Hematopoietic multipotent progenitor cell (in vitro differentiated cells): ENCODE measurements around the gene ANKRD52. TPM values are rescaled to one million over a fixed set of nuclear protein-coding genes. Genes with fewer than 3 reads are reported as not detected.
A peak's percentile ranks its signal among the peaks of the same experiment; 100 is the strongest.
"Not testable (repeated sequence)": the region's sequence is repeated elsewhere in the genome, so short reads cannot be mapped to it uniquely, and the experiment has no call there.

Source experiments
- DNase-seq, 3 donors: peaks; one replicate each; pipeline ENCODE4 v3.0.0-alpha.2; 2011 to 2015; ENCODE audit warnings: low read depth in 2 of 3, low spot score in 2 of 3
- total RNA-seq: library from RNA; depleted of rRNA; stranded (reverse); fragments of >200 nt; gene quantifications from one replicate; pipeline ENCODE4 v1.2.3, GENCODE V29; 2012

The ANKRD52 gene
- total RNA-seq, 1 donor: 22.9 TPM

DNA sequence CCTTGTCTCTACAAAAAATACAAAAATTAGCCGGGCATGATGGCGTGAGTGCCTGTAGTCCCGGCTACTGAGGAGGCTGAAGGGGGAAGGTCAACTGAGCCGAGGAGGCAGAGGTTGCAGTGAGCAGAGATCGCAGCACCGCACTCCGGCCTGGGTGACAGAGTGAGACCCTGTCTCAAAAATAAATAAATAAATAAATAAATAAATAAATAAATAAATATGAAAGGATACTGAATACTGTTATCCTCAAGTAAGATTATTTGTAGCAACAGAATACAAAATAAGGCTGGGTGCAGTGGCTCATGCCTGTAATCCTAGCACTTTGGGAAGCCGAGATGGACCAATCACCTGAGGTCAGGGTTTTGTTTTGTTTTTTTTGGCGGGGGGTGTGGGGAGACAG is 38.3 kb downstream of the ANKRD52 start:
- no peak for DNase-seq

DNA sequence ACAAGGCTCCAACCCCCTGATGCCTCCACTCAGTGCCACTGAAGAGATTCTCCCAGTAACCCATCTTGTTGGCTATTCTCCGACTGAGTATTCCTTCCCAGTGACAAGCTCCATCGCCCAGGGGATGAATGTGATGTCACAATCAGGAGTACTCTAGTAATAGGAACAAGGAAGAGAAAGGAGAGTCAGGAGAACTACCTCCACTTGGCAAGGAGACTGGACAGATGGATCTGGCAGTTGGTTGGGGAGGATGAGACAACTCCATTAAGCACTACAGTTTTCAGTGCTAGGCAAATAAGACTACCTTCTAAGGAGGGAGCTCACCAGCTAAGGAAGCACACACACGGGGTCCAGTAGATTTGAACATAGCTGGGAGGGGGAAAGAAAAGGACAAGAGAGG is 41.7 kb downstream of the ANKRD52 start:
- no peak for DNase-seq

DNA sequence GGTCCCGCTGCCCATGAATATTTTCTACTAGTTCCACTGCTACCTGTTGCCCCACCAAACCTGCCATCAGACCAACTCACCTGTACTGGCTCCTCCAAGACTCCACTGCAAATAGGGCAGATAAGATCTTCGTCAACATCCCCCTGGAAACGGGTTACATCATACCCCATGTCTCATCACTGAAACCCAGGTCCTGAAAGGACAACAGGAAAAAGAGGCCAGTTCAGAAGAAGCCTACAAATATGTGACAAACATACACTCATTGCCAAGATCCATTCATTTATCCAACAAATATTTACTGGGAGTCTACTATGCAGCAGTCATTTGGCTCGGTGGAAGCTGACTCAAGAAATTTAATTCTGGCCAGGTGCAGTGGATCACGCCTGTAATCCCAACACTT is 44.3 kb downstream of the ANKRD52 start:
- DNase-seq: no peak

DNA sequence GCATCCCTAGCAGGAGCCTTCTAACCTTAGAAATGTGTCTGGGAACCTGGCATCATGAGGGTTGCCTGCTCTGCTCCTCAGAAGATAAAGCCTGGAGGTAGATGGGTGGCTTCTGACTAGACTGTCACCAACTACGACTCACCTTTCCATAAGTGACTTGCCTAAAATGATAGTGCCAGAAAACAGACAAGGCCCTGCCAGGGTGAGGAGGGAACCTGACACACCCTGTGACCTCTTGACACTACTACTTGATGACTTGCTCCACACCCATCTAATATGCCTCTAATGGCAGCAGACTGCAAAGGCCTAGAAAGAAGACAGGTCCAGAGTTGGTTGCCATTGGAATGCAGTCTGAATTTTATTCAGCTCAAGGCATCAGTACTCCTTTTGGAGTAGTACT is 45.8 kb downstream of the ANKRD52 start:
- DNase-seq: no peak

DNA sequence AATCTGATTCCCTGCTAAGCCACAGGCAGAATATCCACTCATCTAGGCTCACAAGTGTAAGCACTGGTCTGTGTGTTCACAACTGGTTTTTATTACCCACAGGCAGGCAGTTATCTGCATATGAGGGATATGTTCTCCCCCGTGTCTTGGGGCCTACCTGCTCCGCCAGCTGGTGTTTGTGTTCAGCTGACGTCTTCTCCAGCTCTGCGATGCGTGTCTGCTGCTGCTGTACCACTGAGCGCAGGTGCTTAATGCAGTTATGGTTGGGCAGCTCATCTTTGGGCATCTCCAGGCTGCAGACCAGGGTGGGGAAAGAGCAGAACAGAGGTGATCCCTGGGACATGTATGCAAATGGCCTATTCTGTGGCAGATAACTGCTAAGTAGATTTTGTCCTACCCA is 50.2 kb downstream of the ANKRD52 start:
- no peak for DNase-seq

DNA sequence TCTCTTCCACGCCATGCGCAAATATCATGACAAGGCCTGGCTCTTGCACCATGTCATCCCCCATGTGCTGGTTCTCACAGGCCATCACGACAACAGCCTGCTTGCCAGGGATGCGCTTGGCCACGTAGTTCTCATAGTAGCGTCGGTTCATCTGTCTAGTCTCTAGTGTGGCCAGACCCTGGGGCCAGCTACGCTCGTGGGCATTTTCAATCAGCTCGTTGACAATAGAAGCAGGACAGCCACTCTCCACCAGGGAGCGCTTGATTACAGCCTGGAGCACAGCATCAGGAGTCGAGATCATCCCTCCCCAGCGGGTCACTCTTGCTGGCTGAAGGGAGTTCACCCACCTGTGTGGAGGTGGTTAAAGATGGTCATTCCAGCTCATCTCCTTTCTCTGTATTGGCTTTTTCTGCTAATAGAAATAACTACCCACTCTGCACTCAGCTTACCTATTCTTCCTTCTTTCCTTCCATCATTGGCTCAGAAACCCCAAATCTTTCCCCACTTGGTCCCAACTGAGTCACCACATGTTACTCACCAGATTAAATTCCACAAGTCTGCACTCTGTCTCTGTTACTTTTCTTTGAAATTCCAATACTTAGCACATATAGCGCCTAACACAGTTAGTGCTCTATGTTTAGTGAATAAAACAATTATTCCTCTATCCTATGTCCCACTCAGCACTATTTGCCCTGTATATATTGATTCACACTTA is 51.6 kb downstream of the ANKRD52 start:
- peak in 2 of 3 donors; percentile 43 to 55 for DNase-seq

DNA sequence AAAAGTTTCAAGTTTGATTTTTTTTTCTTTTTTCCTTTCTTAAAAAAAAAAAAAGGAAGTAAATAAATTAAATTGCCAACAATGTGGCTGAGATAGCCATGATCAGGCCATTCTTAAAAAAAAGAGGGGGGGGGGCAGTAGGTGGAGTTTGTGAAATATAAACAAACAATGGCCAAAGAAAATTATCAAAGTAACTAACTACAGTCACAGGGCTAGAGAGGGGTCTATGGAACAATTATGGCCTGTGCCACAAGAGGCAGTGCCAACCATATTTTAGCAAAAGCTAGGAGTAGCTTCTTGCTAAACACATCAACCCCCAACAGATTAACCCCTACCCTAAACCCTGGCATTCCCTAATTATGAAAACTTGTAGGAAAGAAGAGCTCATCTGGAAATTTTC is 52.7 kb downstream of the ANKRD52 start:
- DNase-seq: peak in 2 of 3 donors; percentile 75 to 85

DNA sequence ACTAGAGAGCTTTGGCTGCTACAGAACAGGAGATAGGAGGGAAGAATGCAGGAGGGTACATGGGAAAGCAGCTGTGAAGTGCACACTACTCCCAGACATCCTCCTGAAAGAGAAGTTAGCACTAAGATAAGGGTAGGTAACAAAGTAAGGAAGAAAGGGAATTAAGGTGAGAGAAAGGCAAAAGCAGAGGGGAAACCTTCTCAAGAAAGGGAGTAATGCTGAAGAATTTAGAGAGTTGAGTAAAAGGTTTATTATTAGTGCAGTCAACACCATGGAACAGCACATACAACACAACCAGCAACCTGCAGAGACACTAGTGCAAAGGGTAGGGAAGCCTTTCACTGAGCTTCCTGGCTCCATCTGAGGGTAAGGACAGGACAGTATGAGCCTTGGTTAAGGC is 53.9 kb downstream of the ANKRD52 start:
- no peak for DNase-seq

DNA sequence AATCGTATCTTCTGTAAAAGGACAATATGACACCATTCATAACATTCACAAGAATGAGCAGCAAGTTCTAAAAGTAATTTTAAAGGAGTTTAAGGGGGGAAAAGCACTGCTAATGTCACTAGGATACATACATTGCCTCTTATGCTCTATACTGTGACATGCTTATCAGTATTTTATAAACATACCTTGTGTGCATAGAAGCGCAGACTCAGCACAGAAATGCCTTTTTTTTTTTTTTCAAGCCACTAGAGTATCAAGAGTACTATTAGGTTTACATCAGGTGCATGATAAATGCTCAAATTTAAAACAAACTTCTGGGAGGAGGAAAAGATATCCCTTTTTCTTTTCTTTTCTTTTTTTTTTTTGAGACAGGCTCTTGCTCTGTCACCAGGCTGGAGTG is 55.3 kb downstream of the ANKRD52 start:
- DNase-seq: no peak

DNA sequence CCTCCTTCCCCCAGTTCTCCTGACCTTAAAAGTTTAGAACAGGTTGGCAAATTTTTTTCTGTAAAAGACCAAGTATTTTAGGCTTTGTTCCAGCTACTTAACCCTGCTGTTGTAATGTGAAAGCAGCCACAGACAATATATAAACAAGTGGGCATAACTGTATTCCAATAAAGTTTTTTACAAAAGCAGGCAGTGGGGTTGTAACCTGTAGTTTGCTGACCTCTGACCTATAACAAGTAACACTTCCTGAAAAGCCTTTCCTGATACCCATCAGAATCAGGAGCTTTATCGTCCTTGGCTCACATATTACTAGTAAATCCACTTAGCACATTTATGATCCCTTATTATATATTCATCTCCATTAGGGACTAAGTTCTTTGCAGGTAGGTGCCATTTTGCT is 55.8 kb downstream of the ANKRD52 start:
- no peak for DNase-seq

DNA sequence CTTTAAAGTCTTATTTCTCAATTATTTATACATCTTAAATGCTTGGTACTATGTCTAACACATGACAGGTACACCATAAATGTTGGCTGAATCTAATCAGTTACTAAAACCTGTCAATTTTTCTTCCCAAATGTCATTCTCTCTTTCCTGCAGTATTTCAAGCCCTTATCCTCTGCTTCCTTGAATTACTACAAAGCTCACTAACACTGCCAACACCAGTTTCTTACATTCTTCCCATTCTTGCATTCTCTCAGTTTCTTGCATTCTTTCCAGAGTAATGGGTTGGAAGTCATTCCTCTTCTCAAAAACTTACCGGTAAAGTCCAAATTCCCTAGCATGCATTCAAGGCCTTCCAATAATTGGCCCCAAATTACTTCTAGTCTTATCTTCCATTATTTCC is 59.3 kb downstream of the ANKRD52 start:
- no peak for DNase-seq

DNA sequence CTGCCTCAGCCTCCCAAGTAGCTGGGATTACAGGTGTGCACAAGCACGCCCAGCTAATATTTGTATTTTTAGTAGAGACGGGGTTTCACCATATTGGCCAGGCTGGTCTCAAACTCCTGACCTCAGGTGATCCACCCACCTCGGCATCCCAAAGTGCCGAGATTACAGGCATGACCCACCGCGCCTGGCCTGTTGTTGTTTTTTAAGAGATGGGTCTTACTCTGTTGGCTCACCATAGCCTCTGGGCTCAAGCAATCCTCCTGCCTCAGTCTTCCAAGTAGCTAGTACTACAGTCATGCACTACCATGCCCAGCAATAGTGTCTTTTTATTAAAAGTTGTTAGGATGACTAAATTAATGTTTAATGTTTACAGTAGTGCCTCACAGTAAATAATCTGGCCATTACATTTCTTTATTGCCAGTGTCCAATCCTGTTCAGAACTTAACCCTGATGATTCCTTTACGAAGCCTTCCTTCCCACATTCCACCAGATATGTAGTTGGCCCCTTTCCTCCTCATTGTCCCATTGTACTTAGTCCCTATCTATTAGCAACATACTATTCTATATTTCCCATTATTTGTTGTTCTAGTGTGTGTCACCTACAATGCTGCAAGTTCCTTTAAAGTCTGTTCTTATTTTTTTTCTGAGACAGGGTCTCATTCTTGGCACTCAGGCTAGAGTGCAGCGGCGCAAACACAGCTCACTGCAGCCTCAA is 60.1 kb downstream of the ANKRD52 start:
- no peak for DNase-seq

DNA sequence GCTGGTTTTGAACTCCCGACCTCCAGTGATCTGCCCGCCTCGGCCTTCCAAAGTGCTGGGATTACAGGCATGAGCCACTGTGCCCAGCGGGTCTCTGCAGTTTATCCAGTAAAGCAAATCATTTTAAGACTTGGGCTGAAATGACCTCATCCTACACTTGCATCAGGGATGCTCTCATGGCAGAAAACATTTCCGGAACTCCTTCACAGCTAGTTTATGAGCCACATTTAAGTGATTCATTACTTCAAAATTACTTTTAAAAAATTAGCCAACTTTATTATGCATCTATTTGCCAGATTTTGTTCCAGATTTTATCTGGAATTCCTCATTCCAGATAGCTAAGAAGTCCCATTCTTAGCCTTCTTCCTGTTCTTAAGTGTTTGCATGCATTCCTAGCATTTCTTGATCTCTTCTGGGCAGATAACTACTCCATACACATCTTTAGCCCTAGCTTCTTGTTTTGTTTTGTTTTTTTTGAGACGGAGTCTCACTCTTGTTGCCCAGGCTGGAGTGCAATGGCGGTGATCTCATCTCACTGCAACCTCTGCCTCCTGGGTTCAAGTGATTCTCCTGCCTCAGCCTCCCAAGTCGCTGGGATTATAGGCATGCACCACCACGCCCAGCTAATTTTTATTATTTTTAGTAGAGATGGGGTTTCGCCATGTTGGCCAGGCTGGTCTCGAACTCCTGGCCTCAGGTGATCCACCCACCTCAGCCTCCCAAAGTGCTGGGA is 61.2 kb downstream of the ANKRD52 start:
- DNase-seq: not testable (repeated sequence)

DNA sequence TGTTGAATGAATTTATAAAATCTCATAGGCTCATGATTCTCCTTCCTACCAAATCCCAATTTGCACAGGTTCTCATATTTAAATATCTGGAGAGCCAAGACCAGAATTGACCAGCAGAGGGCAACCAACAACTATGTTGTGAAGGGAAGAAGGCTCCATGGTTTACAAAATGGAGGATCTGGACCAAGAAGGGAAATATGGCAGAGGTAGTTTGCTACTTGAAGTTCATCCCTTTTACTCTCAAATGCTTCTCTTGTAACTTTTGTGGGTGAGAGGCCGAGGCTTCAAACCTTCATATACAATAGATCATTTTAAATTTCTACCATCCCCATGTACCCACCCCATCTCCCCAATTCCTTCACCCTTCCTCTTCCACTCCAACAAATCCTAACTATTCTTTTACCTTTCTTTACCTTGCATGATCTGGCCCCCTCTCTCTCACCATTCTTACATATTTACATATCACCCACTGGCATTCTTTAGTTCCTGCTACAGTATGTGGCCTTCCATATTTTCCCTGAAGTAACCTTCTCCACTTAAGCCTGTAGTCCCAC is 65.1 kb downstream of the ANKRD52 start:
- DNase-seq: peak; percentile 50 to 93 (median 82)

DNA sequence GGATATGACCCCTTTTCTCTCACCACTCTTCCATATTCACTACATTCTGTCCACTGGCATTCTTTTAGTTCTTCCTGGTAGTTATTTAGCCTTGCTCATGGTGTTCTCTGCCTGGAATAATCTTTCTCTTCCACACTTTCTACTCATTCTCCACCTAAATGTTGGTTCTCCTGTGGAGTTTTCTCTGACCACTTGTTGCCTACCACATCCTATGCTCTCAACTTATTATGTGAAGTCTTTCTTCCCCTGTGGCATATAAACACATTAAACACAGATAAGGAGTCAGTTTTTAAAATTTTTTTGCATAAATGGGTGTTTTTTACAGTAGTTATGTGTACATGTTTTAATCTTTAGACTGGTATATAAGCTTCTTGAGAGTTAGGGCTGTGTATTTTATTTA is 65.6 kb downstream of the ANKRD52 start:
- no peak for DNase-seq

DNA sequence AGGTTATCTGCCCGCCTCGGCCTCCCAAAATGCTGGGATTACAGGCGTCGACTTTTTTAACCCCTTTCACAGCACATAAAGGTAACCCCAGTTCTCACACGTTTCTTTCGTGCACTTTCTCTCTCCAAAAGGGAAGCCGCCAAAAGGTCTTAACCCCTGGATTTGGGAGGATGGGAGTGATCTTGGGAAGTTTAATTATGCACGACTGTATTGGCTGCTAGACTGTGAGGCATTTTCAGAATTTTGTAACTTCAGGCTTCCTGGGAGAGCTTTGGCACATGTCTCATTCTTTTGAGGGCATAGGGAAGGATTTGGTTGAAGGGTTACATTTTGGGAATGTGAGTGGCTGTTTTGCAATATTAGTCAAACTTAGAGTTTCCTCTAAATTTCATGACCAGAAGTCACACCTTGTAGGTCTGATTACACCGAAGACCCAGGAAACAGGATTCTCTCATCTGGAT is 67.5 kb downstream of the ANKRD52 start:
- DNase-seq: no peak

DNA sequence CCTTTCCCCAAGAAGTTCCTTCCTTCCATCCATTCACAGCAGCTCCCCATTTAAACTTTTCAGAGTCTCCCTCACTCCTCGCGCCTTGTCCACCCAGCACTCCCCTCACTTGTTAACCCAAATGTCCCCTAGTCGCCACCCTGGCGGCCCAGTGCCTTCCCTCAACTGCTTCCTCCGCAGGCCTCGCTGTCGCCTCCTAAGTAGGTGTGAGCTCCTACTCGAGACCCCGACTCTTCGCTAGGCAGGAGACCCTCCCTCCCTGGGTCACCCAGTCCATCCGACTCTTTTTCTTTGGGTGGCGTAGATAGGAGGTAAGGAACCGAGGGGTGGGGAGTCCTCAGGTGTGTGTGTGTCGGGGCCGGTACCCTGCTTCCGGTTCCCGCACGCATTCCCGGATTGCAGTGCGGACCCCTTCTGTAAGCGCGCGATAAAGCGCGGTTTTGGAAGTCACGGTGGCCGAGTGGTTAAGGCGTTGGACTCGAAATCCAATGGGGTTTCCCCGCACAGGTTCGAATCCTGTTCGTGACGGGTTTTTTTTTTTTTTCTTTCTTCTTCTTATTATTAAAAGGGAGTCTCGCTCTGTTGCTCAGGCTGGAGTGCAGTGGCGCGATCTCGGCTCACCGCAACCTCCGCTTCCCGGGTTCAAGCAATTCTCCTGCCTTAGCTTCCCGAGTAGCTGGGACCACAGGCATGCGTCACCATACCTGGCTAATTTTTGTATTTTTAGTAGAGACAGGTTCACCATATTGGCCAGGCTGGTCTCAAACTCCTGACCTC is 68.1 kb downstream of the ANKRD52 start:
- peak; percentile 55 to 91 (median 82) for DNase-seq

DNA sequence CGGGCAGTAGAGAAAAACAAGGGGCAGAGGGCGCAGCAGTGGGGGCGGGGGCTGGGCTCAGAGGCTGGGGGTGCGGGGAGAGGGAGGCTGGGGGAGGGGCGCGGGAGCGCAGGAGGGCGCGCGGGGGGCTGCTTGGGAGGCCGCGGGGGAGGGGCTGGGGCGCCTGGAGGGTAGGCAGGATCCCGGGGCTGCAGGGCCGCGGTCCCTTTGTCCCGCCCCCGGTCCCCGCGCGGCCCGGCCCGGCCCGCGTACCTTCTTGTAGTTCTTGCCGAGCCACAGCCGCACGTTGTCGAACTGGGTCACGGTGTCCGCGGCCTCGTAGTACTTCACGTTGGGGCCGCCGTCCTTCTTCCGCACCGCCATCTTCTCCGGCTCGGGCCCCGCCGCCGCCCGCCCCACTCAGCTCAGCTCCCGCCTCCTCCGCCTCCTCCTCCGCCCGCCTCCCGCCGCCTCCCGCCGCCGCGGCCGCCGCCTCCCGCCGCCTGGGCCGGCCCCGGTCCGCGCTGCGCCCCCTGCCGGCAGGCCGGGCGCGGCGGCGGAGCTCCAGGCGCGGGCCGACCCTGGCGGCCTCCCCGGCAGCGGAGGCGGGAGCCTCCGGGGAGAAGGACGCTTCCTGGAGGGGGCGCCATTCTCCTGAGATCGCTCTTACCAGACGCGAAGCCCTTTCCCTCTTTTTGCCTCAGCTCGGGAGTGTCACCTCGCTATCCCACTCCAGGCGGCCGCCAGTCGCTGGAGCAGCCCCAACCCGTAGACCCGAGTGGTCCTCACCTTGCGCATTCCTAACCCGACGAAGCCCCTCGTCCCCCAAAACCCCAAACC is 68.9 kb downstream of the ANKRD52 start, which contains the start of gene SMARCC2:
TSS of gene SMARCC2 (minus strand) at position 385 of the 819 bp plus-strand sequence. CDS start at position 363, 22 bp downstream.
- DNase-seq: peak; percentile 77 to 90 (median 86)

DNA sequence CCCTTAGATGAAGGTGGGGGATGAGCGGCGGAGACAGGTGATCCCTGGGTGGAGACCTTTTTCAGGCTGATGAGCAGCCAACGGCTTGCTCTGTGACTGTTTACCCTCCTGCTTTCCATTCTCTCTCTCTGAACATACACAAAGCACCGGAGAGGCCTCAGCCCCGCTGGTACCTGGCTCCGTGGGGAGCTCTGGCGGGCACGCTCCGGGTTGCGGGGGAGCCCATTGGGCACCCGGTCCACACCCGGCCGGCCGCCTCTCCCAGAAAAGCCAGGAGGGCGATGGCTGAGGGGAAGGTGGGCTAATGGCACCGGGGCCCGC is 69.4 kb downstream of the ANKRD52 start:
- no peak for DNase-seq
